CD14-positive monocyte (primary cell): ENCODE measurements around the gene C1QTNF9. TPM values are rescaled to one million over a fixed set of nuclear protein-coding genes. Genes with fewer than 3 reads are reported as not detected.

Source experiments
- DNase-seq, 3 donors: peaks; one replicate each; pipeline ENCODE4 v3.0.0-alpha.2; 2011 to 2022
- H2AFZ ChIP-seq: 2 replicates; pipeline ENCODE4 v1.6.0; 2012; ENCODE audit warnings: mild to moderate bottlenecking, low read depth, low read length, inconsistent platforms; ENCODE audit not compliant: insufficient read depth, poor library complexity, severe bottlenecking
- H3K27ac ChIP-seq, 2 donors: 1 replicate in 1 of 2; 2 replicates in 1 of 2; pipeline ENCODE4 v1.5.1; 2012 to 2013; ENCODE audit warnings: low read length in 2 of 2, control low read depth in 1 of 2, inconsistent platforms in 1 of 2, low read depth in 1 of 2, mild to moderate bottlenecking in 1 of 2
- H3K27me3 ChIP-seq, 2 donors: one replicate each; pipeline versions ENCODE4 v1.6.0 to v1.6.1; 2011 to 2013; ENCODE audit warnings: low read length in 2 of 2; ENCODE audit not compliant: control insufficient read depth in 2 of 2, insufficient read depth in 2 of 2
- H3K36me3 ChIP-seq, 2 donors: replicated peaks in 1 of 2; 1 replicate in 1 of 2; 2 replicates in 1 of 2; pipeline versions ENCODE4 v1.5.1 to v1.6.1; 2012 to 2013; ENCODE audit warnings: low read length in 2 of 2, control low read depth in 1 of 2, inconsistent platforms in 1 of 2, mild to moderate bottlenecking in 1 of 2; ENCODE audit not compliant: insufficient read depth in 2 of 2, control insufficient read depth in 1 of 2
- H3K4me1 ChIP-seq, 2 donors: 1 replicate in 1 of 2; 2 replicates in 1 of 2; pipeline versions ENCODE4 v1.5.1 to v1.6.1; 2012 to 2013; ENCODE audit warnings: low read length in 2 of 2, control low read depth in 1 of 2, inconsistent platforms in 1 of 2, mild to moderate bottlenecking in 1 of 2, moderate library complexity in 1 of 2; ENCODE audit not compliant: insufficient read depth in 2 of 2, control insufficient read depth in 1 of 2
- H3K4me2 ChIP-seq: replicated peaks from 2 replicates; pipeline ENCODE3; 2012; ENCODE audit warnings: low read length, moderate library complexity, mild to moderate bottlenecking; ENCODE audit not compliant: poor library complexity, severe bottlenecking; ENCODE audit errors: extremely low read depth
- H3K4me3 ChIP-seq, 3 experiments: fragments of 200-600 bp in 1 of 3; sonication (generic) in 1 of 3; replicated peaks in 1 of 3; 1 replicate in 2 of 3; 2 replicates in 1 of 3; pipeline ENCODE4 v1.5.1; 2011 to 2013; ENCODE audit warnings: low read length in 3 of 3, mild to moderate bottlenecking in 3 of 3, control low read depth in 2 of 3, low read depth in 2 of 3, inconsistent platforms in 1 of 3, moderate library complexity in 1 of 3
- H3K79me2 ChIP-seq: 2 replicates; pipeline ENCODE4 v1.6.0; 2012; ENCODE audit warnings: mild to moderate bottlenecking, control low read depth, inconsistent platforms, low read length, moderate library complexity; ENCODE audit not compliant: insufficient read depth
- H3K9ac ChIP-seq: 2 replicates; pipeline ENCODE4 v1.6.0; 2017; ENCODE audit warnings: low read length, mild to moderate bottlenecking; ENCODE audit not compliant: insufficient read depth, poor library complexity, severe bottlenecking
- H3K9me3 ChIP-seq, 2 donors: replicated peaks in 1 of 2; 1 replicate in 1 of 2; 2 replicates in 1 of 2; pipeline versions ENCODE4 v1.5.1 to v1.6.1; 2012 to 2013; ENCODE audit warnings: low read length in 2 of 2, control low read depth in 1 of 2; ENCODE audit not compliant: control insufficient read depth in 1 of 2, insufficient read depth in 1 of 2
- H4K20me1 ChIP-seq: 2 replicates; pipeline ENCODE4 v1.6.0; 2012; ENCODE audit warnings: mild to moderate bottlenecking, low read length, control low read depth, moderate library complexity; ENCODE audit not compliant: insufficient read depth
- H3K27ac Mint-ChIP-seq, 7 donors: one replicate each; pipeline ENCODE4 v1.8.0; 2020; ENCODE audit warnings: mild to moderate bottlenecking in 7 of 7, mixed read lengths in 7 of 7, moderate library complexity in 6 of 7, inconsistent platforms in 2 of 7
- H3K27me3 Mint-ChIP-seq, 3 donors: one replicate each; pipeline ENCODE4 v1.8.0; 2021 to 2022; ENCODE audit warnings: low read depth in 3 of 3, mild to moderate bottlenecking in 3 of 3, mixed read lengths in 3 of 3, moderate library complexity in 3 of 3, inconsistent platforms in 1 of 3
- H3K36me3 Mint-ChIP-seq, 2 donors: one replicate each; pipeline ENCODE4 v1.8.0; 2020; ENCODE audit warnings: mixed read lengths in 2 of 2, inconsistent platforms in 1 of 2, mild to moderate bottlenecking in 1 of 2
- H3K4me1 Mint-ChIP-seq: one replicate; pipeline ENCODE4 v1.8.0; 2020; ENCODE audit warnings: mild to moderate bottlenecking, mixed read lengths
- H3K4me3 Mint-ChIP-seq, 2 donors: one replicate each; pipeline ENCODE4 v1.8.0; 2020; ENCODE audit warnings: mild to moderate bottlenecking in 2 of 2, mixed read lengths in 2 of 2, moderate library complexity in 1 of 2
- H3K9me3 Mint-ChIP-seq, 7 donors: one replicate each; pipeline ENCODE4 v1.8.0; 2020 to 2022; ENCODE audit warnings: mixed read lengths in 7 of 7, mild to moderate bottlenecking in 6 of 7, moderate library complexity in 6 of 7, inconsistent platforms in 2 of 7
- WGBS: methylation state at CpG from one replicate; pipeline ENCODE4 v1.1.5; 2013; ENCODE audit warnings: missing lambda C conversion rate; ENCODE audit not compliant: insufficient coverage; 5-methylcytosine and 5-hydroxymethylcytosine counted together
- intact Hi-C, 2 donors: fragments of 100-400 bp; cut with micrococcal nuclease; formaldehyde crosslinking; loops; one replicate each; pipeline versions ENCODE4 v1.15.0 to v1.15.1; 2023
- polyA plus RNA-seq, 3 donors: library from polyadenylated mRNA; depleted of rRNA in 1 of 3; unstranded in 2 of 3; stranded (reverse) in 1 of 3; fragments of 300-500 nt in 2 of 3; fragments of >200 nt in 1 of 3; fragmentation: Illumina TruSeq in 2 of 3; gene quantifications; 1 replicate in 2 of 3; 2 replicates in 1 of 3; pipeline ENCODE4 v1.2.3, GENCODE V29; 2012 to 2021
- TF ChIP-seq, protein P1 (sequence below): fragments of 200-600 bp; IDR thresholded peaks from one replicate; pipeline ENCODE4 v1.8.0; 2022; ENCODE audit warnings: antibody characterized with exemption, mild to moderate bottlenecking

Gene C1QTNF9
- polyA plus RNA-seq, 3 donors = not detected

DNA sequence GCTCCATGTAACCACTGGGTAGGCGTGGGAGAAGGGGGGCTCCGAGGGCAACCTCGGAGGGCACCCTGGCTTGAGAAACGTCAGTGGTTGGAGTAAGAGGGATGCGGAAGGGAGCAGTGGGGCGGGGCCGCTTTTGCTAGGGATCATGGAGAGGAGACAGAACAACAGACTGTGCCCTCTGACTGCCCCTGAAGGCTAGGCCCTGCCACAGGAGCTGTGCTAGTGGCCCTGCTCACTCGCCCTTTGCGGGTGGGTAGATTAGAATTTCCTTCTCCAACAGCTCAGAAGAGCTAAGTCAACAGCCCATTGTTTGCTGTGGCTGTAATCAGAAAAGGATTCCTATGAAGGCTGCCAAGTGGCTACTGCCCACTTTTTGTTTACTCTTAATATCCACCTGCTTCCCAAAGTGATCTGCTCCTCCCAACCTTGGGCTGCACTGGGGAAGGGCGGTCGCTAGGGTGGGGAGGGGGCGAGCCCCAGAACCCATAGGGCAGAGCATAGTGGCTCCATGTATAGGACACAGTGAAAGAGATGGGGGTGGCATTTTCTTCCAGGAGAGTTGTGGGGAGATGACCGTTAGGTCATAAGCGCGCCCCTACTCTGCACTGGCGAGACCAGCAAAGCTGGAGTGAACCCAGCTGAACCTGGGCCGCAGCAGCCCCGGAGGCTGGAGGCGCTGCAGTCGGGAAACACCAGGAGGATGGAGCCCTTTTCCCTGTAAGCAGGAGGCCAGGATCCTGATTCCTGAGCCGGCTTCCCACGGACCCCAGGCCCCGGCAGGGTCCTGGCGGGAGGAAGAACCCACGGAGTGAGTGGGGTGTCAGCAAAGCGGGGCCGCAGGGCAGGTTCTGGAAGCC, 1.9 kb upstream of the C1QTNF9 start:
- no peaks in the 10 kb centered on the region for H3K9me3 ChIP-seq
- Mint-ChIP-seq H3K27me3 (peaks cover 0 to 17% (median 16%) of the 10 kb centered on the region in 3 donors), H3K9me3 (no peaks in the 10 kb centered on the region), H3K4me1 (no peaks in the 10 kb centered on the region), H3K27ac (peak overlapping the region in 2 of 7 donors; percentile 31 to 54), H3K36me3 (peaks cover 37 to 38% of the 10 kb centered on the region in 2 donors), H3K4me3 (no peak overlapping the region)
- no peaks in the 10 kb centered on the region for H3K27me3 ChIP-seq
- no peak for DNase-seq
- no peak overlapping the region for H3K27ac ChIP-seq
- H3K79me2 ChIP-seq = no peaks in the 10 kb centered on the region
- H3K4me2 ChIP-seq = no peak overlapping the region
- WGBS = 96% methylated on average over 24 of the region's 27 CpGs
- H3K4me3 ChIP-seq = no peak overlapping the region
- H2AFZ ChIP-seq = no peak overlapping the region
- H4K20me1 ChIP-seq = no peaks in the 10 kb centered on the region
- TF ChIP-seq, protein P1, sequence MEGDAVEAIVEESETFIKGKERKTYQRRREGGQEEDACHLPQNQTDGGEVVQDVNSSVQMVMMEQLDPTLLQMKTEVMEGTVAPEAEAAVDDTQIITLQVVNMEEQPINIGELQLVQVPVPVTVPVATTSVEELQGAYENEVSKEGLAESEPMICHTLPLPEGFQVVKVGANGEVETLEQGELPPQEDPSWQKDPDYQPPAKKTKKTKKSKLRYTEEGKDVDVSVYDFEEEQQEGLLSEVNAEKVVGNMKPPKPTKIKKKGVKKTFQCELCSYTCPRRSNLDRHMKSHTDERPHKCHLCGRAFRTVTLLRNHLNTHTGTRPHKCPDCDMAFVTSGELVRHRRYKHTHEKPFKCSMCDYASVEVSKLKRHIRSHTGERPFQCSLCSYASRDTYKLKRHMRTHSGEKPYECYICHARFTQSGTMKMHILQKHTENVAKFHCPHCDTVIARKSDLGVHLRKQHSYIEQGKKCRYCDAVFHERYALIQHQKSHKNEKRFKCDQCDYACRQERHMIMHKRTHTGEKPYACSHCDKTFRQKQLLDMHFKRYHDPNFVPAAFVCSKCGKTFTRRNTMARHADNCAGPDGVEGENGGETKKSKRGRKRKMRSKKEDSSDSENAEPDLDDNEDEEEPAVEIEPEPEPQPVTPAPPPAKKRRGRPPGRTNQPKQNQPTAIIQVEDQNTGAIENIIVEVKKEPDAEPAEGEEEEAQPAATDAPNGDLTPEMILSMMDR = no peak
- H3K9ac ChIP-seq = no peak overlapping the region
- intact Hi-C loops = no loop called here
- H3K4me1 ChIP-seq = no peaks in the 10 kb centered on the region
- H3K36me3 ChIP-seq = peaks cover 28 to 39% of the 10 kb centered on the region in 2 donors

DNA sequence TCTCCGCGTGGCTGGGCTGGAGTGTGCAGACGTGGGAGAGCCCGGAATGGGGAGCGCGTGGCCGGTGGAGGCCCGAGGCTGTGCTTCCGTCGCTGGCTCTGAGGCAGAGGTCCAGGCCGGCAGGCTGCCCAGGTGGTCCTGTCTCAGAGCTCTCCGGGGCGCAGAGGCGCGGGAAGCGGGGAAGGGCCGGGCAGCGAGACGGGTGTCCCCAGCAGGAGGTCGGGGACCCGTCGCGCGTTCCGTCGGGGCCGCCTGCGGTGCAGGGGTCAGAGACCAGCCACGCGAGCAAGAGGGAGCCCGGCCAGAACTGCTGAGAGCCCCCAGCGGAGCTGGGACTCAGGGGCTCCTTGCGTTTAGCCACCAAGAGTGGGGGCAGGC, 1.3 kb upstream of the C1QTNF9 start:
- peaks cover 31 to 32% of the 10 kb centered on the region in 2 donors for H3K36me3 Mint-ChIP-seq
- intact Hi-C loops = no loop called here
- TF ChIP-seq, protein P1 = no peak
- no peak overlapping the region for H3K27ac Mint-ChIP-seq
- H3K4me1 Mint-ChIP-seq = no peaks in the 10 kb centered on the region
- Histone ChIP-seq H3K4me2 (no peak overlapping the region), H4K20me1 (no peaks in the 10 kb centered on the region), H3K27me3 (no peaks in the 10 kb centered on the region), H3K9ac (no peak overlapping the region), H3K79me2 (no peaks in the 10 kb centered on the region), H3K9me3 (no peaks in the 10 kb centered on the region), H3K4me3 (no peak overlapping the region), H3K27ac (no peak overlapping the region), H3K36me3 (peaks cover 22 to 33% of the 10 kb centered on the region in 2 donors), H2AFZ (no peak overlapping the region), H3K4me1 (no peaks in the 10 kb centered on the region)
- H3K27me3 Mint-ChIP-seq = peaks cover 2 to 17% (median 16%) of the 10 kb centered on the region in 3 donors
- WGBS = 81% methylated on average over 33 of the region's 33 CpGs
- DNase-seq = no peak
- H3K4me3 Mint-ChIP-seq = no peak overlapping the region
- no peaks in the 10 kb centered on the region for H3K9me3 Mint-ChIP-seq
